ENCODE measurements around the gene DDT. TPM values are rescaled to one million over a fixed set of nuclear protein-coding genes. Genes with fewer than 3 reads are reported as not detected.

DDT gene
- total and polyA plus RNA-seq, 2 experiments from 2014 or later = 96.1 to 164 TPM

DNA sequence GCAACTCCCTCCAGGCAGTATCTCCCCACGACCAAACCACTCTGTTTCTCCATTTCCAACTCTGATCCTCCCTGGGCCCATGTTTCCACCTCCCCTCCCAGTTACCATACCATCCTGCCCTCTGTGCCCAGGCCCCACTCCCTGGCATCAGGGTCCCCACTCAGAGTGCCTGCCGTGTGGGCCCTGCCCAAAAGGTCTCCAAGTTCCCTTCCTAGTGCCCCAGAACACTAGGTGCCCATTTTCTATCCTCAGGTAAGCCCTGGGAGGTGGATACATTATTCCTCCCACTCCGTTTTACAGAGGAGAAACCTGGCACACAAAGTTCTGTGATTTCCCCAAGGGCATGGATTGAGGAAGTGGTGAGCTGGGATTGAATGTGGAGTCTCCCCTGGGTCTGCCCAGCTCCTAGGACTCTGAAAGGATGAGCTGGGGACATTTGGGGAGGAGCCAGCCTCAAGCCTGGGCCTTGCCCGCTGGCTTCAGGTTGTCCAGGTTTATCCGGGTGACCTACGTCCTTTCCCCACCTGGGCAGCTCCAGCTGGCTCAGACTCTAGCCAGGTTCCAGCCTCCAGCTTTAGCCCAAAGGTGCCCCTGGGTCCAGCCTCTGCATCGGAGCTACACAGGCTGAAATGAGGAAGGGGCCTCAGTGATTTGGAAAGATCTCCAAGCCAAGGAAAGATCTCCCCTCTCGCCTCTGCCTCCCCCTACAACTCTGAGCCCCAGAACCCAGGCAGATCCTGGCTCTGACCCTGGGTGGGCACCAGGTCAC, 33.2 kb upstream of the DDT start:
- Histone ChIP-seq H2AFZ (no peak overlapping the region), H3K79me2 (ENCODE audit: insufficient read depth) (peaks cover 12% of the 10 kb centered on the region), H3F3A (ENCODE audit: insufficient read depth) (no peaks in the 10 kb centered on the region), H4K20me1 (ENCODE audit: insufficient read depth) (no peaks in the 10 kb centered on the region), H3K9me3 (ENCODE audit: low read depth) (no peaks in the 10 kb centered on the region), H3K4me1 (ENCODE audit: insufficient read depth) (0 out of 2 replicates have a peak, but pooled peaks cover 3% of the 10 kb centered on the region), H3K4me3 (no peak overlapping the region), H3K36me3 (ENCODE audit: low read depth) (no peaks in the 10 kb centered on the region), H3K4me2 (ENCODE audit: unreplicated experiment) (no peak overlapping the region), H3K27ac (no peak overlapping the region), H3K27me3 (replicated peaks; ENCODE audit: insufficient read depth) (no peaks in the 10 kb centered on the region), H3K9ac (no peak overlapping the region), H3K9me2 (ENCODE audit: insufficient read depth) (no peaks in the 10 kb centered on the region)
- no peak for DNase-seq
- TF ChIP-seq EZH2phosphoT487 (IDR thresholded peaks at IDR 0.05; ENCODE audit: insufficient read depth, low read depth) (no peak), EZH2 (IDR thresholded peaks at IDR 0.05; ENCODE audit: insufficient read depth, poor library complexity, severe bottlenecking) (no peak)
- in situ Hi-C loops (cut with MboI) = no loop called here
- WGBS, 2 experiments (ENCODE audit: low coverage in 1 of 2, low lambda C conversion rate in 2 of 2, missing lambda C conversion rate in 2 of 2) = 62% methylated on average over 8 of the region's 8 CpGs

DNA sequence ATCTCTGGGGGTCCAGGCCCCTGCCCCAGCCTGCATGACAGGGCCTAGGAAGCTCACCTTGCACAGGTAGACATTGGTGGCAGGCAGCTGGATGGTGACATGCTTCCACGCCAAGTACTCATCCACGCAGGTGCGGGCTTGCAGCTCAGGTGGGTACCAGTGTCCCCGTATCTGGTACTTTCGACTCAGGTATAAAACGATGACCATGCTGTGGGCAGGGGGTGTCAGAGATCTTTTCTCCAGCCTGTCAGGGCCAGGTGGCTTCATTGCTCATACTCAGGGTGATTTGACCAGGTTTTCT, 32.6 kb upstream of the DDT start:
- Histone ChIP-seq H3K9ac (no peak overlapping the region), H3K79me2 (ENCODE audit: insufficient read depth) (peaks cover 6% of the 10 kb centered on the region), H4K20me1 (ENCODE audit: insufficient read depth) (no peaks in the 10 kb centered on the region), H3K9me2 (ENCODE audit: insufficient read depth) (no peaks in the 10 kb centered on the region), H3K4me2 (ENCODE audit: unreplicated experiment) (no peak overlapping the region), H3K4me3 (no peak overlapping the region), H3K27me3 (replicated peaks; ENCODE audit: insufficient read depth) (no peaks in the 10 kb centered on the region), H3K36me3 (ENCODE audit: low read depth) (no peaks in the 10 kb centered on the region), H3K9me3 (ENCODE audit: low read depth) (no peaks in the 10 kb centered on the region), H3K27ac (no peak overlapping the region), H3K4me1 (ENCODE audit: insufficient read depth) (no peaks in the 10 kb centered on the region), H3F3A (ENCODE audit: insufficient read depth) (no peaks in the 10 kb centered on the region), H2AFZ (no peak overlapping the region)
- DNase-seq = no peak
- in situ Hi-C loops (cut with MboI) = no loop called here
- 77 to 80% methylated on average over 6 of the region's 6 CpGs for WGBS, 2 experiments (ENCODE audit: low coverage in 1 of 2, low lambda C conversion rate in 2 of 2, missing lambda C conversion rate in 2 of 2)
- TF ChIP-seq EZH2phosphoT487 (IDR thresholded peaks at IDR 0.05; ENCODE audit: insufficient read depth, low read depth) (no peak), EZH2 (IDR thresholded peaks at IDR 0.05; ENCODE audit: insufficient read depth, poor library complexity, severe bottlenecking) (no peak)

DNA sequence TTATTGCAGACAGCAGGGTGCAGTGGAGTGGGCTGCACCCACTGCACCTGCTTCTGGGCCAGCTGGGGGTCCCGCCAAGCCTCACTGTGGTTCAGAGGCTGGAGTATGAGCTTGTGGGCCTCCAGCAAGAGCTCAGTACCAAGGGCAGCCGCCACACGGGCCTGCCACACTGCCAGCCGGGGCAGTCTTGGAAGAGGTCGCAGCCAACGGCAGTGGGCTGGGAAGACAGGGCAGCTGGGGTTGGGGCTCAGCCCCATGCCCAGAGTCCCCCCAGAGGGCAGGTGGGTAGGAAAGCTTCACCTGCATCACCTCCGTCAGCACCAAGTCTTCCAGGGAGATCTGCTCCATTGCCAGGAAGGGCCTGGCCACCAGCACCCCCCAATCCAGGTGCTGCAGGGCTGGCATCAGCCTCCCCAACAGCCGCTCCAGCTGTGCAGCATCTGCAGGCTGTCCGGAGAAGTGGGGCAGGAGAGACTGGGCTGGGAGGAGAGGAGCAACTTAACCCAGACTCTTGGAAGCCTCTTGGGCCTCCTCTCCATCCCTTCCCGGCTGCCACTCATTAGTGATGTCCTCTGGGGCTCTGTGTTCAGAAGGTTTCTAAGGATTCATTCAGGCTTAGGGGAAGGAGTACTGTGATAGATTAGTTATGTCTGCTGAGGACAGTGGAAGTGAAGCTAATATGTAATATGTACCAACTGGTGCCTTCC, 32.1 kb upstream of the DDT start:
- H3K9me2 ChIP-seq (ENCODE audit: insufficient read depth) = no peaks in the 10 kb centered on the region
- no peak overlapping the region for H3K4me2 ChIP-seq (ENCODE audit: unreplicated experiment)
- no peak overlapping the region for H3K27ac ChIP-seq
- no peak for DNase-seq
- no peak for TF ChIP-seq EZH2phosphoT487 (IDR thresholded peaks at IDR 0.05; ENCODE audit: insufficient read depth, low read depth)
- no peak for TF ChIP-seq EZH2 (IDR thresholded peaks at IDR 0.05; ENCODE audit: insufficient read depth, poor library complexity, severe bottlenecking)
- H3K4me1 ChIP-seq (ENCODE audit: insufficient read depth) = no peaks in the 10 kb centered on the region
- H3K9me3 ChIP-seq (ENCODE audit: low read depth) = no peaks in the 10 kb centered on the region
- H3F3A ChIP-seq (ENCODE audit: insufficient read depth) = no peaks in the 10 kb centered on the region
- no peak overlapping the region for H3K4me3 ChIP-seq
- H3K27me3 ChIP-seq (replicated peaks; ENCODE audit: insufficient read depth) = no peaks in the 10 kb centered on the region
- H2AFZ ChIP-seq = no peak overlapping the region
- WGBS, 2 experiments (ENCODE audit: low coverage in 1 of 2, low lambda C conversion rate in 2 of 2, missing lambda C conversion rate in 2 of 2) = 67% methylated on average over 10 of the region's 10 CpGs
- in situ Hi-C loops (cut with MboI) = no loop called here
- no peaks in the 10 kb centered on the region for H4K20me1 ChIP-seq (ENCODE audit: insufficient read depth)
- no peaks in the 10 kb centered on the region for H3K36me3 ChIP-seq (ENCODE audit: low read depth)
- H3K79me2 ChIP-seq (ENCODE audit: insufficient read depth) = peaks cover under 1% of the 10 kb centered on the region; the same call in 1 of the 2 replicates
- no peak overlapping the region for H3K9ac ChIP-seq

DNA sequence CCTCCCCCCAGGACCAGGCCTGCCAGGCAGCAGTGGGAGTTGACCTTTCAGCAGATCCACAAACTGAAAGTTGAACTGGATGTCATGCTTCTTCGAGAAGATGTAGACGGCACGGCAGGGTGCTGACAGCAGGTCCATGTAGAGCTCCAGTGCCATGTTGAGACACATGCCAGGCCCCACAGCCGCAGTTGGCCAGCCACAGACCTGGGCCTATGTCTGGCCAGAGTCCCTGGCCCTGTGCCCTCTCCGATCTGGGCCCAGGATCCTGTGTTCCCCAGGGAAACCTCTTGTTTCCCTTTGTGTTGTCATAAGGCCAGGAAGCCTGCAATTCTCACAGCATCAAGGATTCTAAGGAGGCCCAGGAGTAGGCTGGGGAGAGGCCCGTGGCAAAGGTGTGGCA, 31.0 kb upstream of the DDT start, which contains the start of gene GSTT4:
TSS of gene GSTT4 (minus strand) at position 253 of the 400 bp plus-strand sequence. CDS start at position 156, 97 bp downstream.
- Histone ChIP-seq H3K4me2 (ENCODE audit: unreplicated experiment) (no peak within 1 kb of the TSS), H4K20me1 (ENCODE audit: insufficient read depth) (no peaks in the 10 kb centered on the region), H3K9ac (no peak within 1 kb of the TSS), H3K36me3 (ENCODE audit: low read depth) (no peaks in the 10 kb centered on the region), H3K27me3 (replicated peaks; ENCODE audit: insufficient read depth) (no peaks in the 10 kb centered on the region), H3K79me2 (ENCODE audit: insufficient read depth) (no peaks in the 10 kb centered on the region), H2AFZ (no peak within 1 kb of the TSS), H3K27ac (no peak within 1 kb of the TSS), H3K4me3 (no peak within 1 kb of the TSS), H3K4me1 (ENCODE audit: insufficient read depth) (no peaks in the 10 kb centered on the region), H3K9me3 (ENCODE audit: low read depth) (no peaks in the 10 kb centered on the region), H3K9me2 (ENCODE audit: insufficient read depth) (no peaks in the 10 kb centered on the region), H3F3A (ENCODE audit: insufficient read depth) (no peaks in the 10 kb centered on the region)
- no peak for DNase-seq
- in situ Hi-C loops (cut with MboI) = no loop called here
- TF ChIP-seq EZH2phosphoT487 (IDR thresholded peaks at IDR 0.05; ENCODE audit: insufficient read depth, low read depth) (no peak), EZH2 (IDR thresholded peaks at IDR 0.05; ENCODE audit: insufficient read depth, poor library complexity, severe bottlenecking) (no peak)
- WGBS, 2 experiments (ENCODE audit: low coverage in 1 of 2, low lambda C conversion rate in 2 of 2, missing lambda C conversion rate in 2 of 2) = 65 to 69% methylated on average over 6 of the region's 6 CpGs

Measured in GM23248 (cell line).